Measurements from ENCODE around the gene CACNA1E. TPM values are rescaled to one million over a fixed set of nuclear protein-coding genes. Genes with fewer than 3 reads are reported as not detected.

The CACNA1E gene
- total RNA-seq, 2 experiments from 2014 or later: 0.08 TPM; not detected in 1

GRCh38 chr1:181742426-181742825, 259.1 kb downstream of the CACNA1E start:
- ChIA-PET POLR2A (no interaction called here), CTCF (no interaction called here)
- DNase-seq (no peak), ATAC-seq (no peak)
- H3K4me1 Mint-ChIP-seq (ENCODE audit: low read depth): no peaks in the 10 kb centered on the region
- no peak overlapping the region for H3K27ac Mint-ChIP-seq
- H3K9me3 Mint-ChIP-seq (ENCODE audit: insufficient read depth): no peaks in the 10 kb centered on the region
- H3K36me3 Mint-ChIP-seq (ENCODE audit: low read depth): no peaks in the 10 kb centered on the region
- no peaks in the 10 kb centered on the region for H3K27me3 Mint-ChIP-seq (ENCODE audit: low read depth)
- H3K4me3 Mint-ChIP-seq: no peak overlapping the region

GRCh38 chr1:181743878-181744312, 260.6 kb downstream of the CACNA1E start:
- H3K4me1 Mint-ChIP-seq (ENCODE audit: low read depth): no peaks in the 10 kb centered on the region
- H3K27me3 Mint-ChIP-seq (ENCODE audit: low read depth): no peaks in the 10 kb centered on the region
- H3K36me3 Mint-ChIP-seq (ENCODE audit: low read depth): no peaks in the 10 kb centered on the region
- no peaks in the 10 kb centered on the region for H3K9me3 Mint-ChIP-seq (ENCODE audit: insufficient read depth)
- ChIA-PET CTCF (no interaction called here), POLR2A (no interaction called here)
- no peak overlapping the region for H3K4me3 Mint-ChIP-seq
- no peak overlapping the region for H3K27ac Mint-ChIP-seq
- no peak for ATAC-seq
- DNase-seq: no peak

- DNase-seq (no peak), ATAC-seq (no peak)
- H3K27ac Mint-ChIP-seq: no peak overlapping the region
- H3K36me3 Mint-ChIP-seq (ENCODE audit: low read depth): no peaks in the 10 kb centered on the region
- no peaks in the 10 kb centered on the region for H3K27me3 Mint-ChIP-seq (ENCODE audit: low read depth)
- ChIA-PET CTCF (no interaction called here), POLR2A (no interaction called here)
- H3K4me3 Mint-ChIP-seq: no peak overlapping the region
- no peaks in the 10 kb centered on the region for H3K4me1 Mint-ChIP-seq (ENCODE audit: low read depth)
- H3K9me3 Mint-ChIP-seq (ENCODE audit: insufficient read depth): no peaks in the 10 kb centered on the region
These were observed 262.9 kb downstream of the CACNA1E start for GRCh38 chr1:181746224-181746623.

- DNase-seq (no peak), ATAC-seq (no peak)
- no peaks in the 10 kb centered on the region for H3K9me3 Mint-ChIP-seq (ENCODE audit: insufficient read depth)
- ChIA-PET CTCF (no interaction called here), POLR2A (no interaction called here)
- H3K4me1 Mint-ChIP-seq (ENCODE audit: low read depth): no peaks in the 10 kb centered on the region
- H3K27me3 Mint-ChIP-seq (ENCODE audit: low read depth): no peaks in the 10 kb centered on the region
- no peak overlapping the region for H3K27ac Mint-ChIP-seq
- no peak overlapping the region for H3K4me3 Mint-ChIP-seq
- H3K36me3 Mint-ChIP-seq (ENCODE audit: low read depth): no peaks in the 10 kb centered on the region
These were observed 264.7 kb downstream of the CACNA1E start for GRCh38 chr1:181748013-181748412.

- ATAC-seq: no peak
- DNase-seq: no peak
- H3K36me3 Mint-ChIP-seq (ENCODE audit: low read depth): no peaks in the 10 kb centered on the region
- H3K27ac Mint-ChIP-seq: no peak overlapping the region
- H3K4me1 Mint-ChIP-seq (ENCODE audit: low read depth): no peaks in the 10 kb centered on the region
- H3K9me3 Mint-ChIP-seq (ENCODE audit: insufficient read depth): no peaks in the 10 kb centered on the region
- ChIA-PET CTCF (no interaction called here), POLR2A (no interaction called here)
- no peaks in the 10 kb centered on the region for H3K27me3 Mint-ChIP-seq (ENCODE audit: low read depth)
- no peak overlapping the region for H3K4me3 Mint-ChIP-seq
These were observed 270.8 kb downstream of the CACNA1E start for GRCh38 chr1:181754103-181754502.

- no peak overlapping the region for H3K27ac Mint-ChIP-seq
- POLR2A ChIA-PET: no interaction called here
- DNase-seq (no peak), ATAC-seq (no peak)
- no peaks in the 10 kb centered on the region for H3K9me3 Mint-ChIP-seq (ENCODE audit: insufficient read depth)
- H3K27me3 Mint-ChIP-seq (ENCODE audit: low read depth): peaks cover 2% of the 10 kb centered on the region
- H3K4me3 Mint-ChIP-seq: no peak overlapping the region
- CTCF ChIA-PET: no interaction called here
- no peaks in the 10 kb centered on the region for H3K4me1 Mint-ChIP-seq (ENCODE audit: low read depth)
- no peaks in the 10 kb centered on the region for H3K36me3 Mint-ChIP-seq (ENCODE audit: low read depth)
These were observed 276.2 kb downstream of the CACNA1E start for GRCh38 chr1:181759481-181759880.

- no peaks in the 10 kb centered on the region for H3K4me1 Mint-ChIP-seq (ENCODE audit: low read depth)
- peaks cover 6% of the 10 kb centered on the region for H3K27me3 Mint-ChIP-seq (ENCODE audit: low read depth)
- no peaks in the 10 kb centered on the region for H3K36me3 Mint-ChIP-seq (ENCODE audit: low read depth)
- no peak for ATAC-seq
- no peak for DNase-seq
- ChIA-PET POLR2A (no interaction called here), CTCF (no interaction called here)
- no peak overlapping the region for H3K27ac Mint-ChIP-seq
- no peaks in the 10 kb centered on the region for H3K9me3 Mint-ChIP-seq (ENCODE audit: insufficient read depth)
- no peak overlapping the region for H3K4me3 Mint-ChIP-seq
These were observed 280.4 kb downstream of the CACNA1E start for GRCh38 chr1:181763736-181764135.

GRCh38 chr1:181765451-181766026, 282.2 kb downstream of the CACNA1E start:
- Mint-ChIP-seq H3K4me3 (no peak overlapping the region), H3K27ac (no peak overlapping the region), H3K36me3 (ENCODE audit: low read depth) (no peaks in the 10 kb centered on the region), H3K4me1 (ENCODE audit: low read depth) (no peaks in the 10 kb centered on the region), H3K27me3 (ENCODE audit: low read depth) (peaks cover 5% of the 10 kb centered on the region), H3K9me3 (ENCODE audit: insufficient read depth) (no peaks in the 10 kb centered on the region)
- POLR2A ChIA-PET: no interaction called here
- CTCF ChIA-PET: no interaction called here
- DNase-seq (no peak), ATAC-seq (no peak)

GRCh38 chr1:181767001-181767708, 283.8 kb downstream of the CACNA1E start:
- DNase-seq: no peak
- Mint-ChIP-seq H3K27me3 (ENCODE audit: low read depth) (peaks cover 7% of the 10 kb centered on the region), H3K36me3 (ENCODE audit: low read depth) (no peaks in the 10 kb centered on the region), H3K9me3 (ENCODE audit: insufficient read depth) (no peaks in the 10 kb centered on the region), H3K4me1 (ENCODE audit: low read depth) (no peaks in the 10 kb centered on the region), H3K27ac (no peak overlapping the region), H3K4me3 (no peak overlapping the region)
- CTCF ChIA-PET: no interaction called here
- POLR2A ChIA-PET: no interaction called here
- ATAC-seq: no peak

GRCh38 chr1:181768211-181768929, 285.1 kb downstream of the CACNA1E start:
- Mint-ChIP-seq H3K4me1 (ENCODE audit: low read depth) (no peaks in the 10 kb centered on the region), H3K4me3 (no peak overlapping the region), H3K9me3 (ENCODE audit: insufficient read depth) (no peaks in the 10 kb centered on the region), H3K27me3 (ENCODE audit: low read depth) (peaks cover 7% of the 10 kb centered on the region), H3K27ac (no peak overlapping the region), H3K36me3 (ENCODE audit: low read depth) (no peaks in the 10 kb centered on the region)
- CTCF ChIA-PET: no interaction called here
- DNase-seq: no peak
- ATAC-seq: no peak
- POLR2A ChIA-PET: no interaction called here

GRCh38 chr1:181768930-181769280, 285.6 kb downstream of the CACNA1E start:
- Mint-ChIP-seq H3K9me3 (ENCODE audit: insufficient read depth) (no peaks in the 10 kb centered on the region), H3K4me1 (ENCODE audit: low read depth) (no peaks in the 10 kb centered on the region), H3K36me3 (ENCODE audit: low read depth) (no peaks in the 10 kb centered on the region), H3K27me3 (ENCODE audit: low read depth) (peaks cover 7% of the 10 kb centered on the region), H3K27ac (no peak overlapping the region), H3K4me3 (no peak overlapping the region)
- ChIA-PET CTCF (no interaction called here), POLR2A (no interaction called here)
- no peak for DNase-seq
- no peak for ATAC-seq

- Mint-ChIP-seq H3K27me3 (ENCODE audit: low read depth) (peaks cover 7% of the 10 kb centered on the region), H3K36me3 (ENCODE audit: low read depth) (no peaks in the 10 kb centered on the region), H3K27ac (no peak overlapping the region), H3K4me1 (ENCODE audit: low read depth) (no peaks in the 10 kb centered on the region), H3K4me3 (no peak overlapping the region), H3K9me3 (ENCODE audit: insufficient read depth) (no peaks in the 10 kb centered on the region)
- DNase-seq (no peak), ATAC-seq (no peak)
- ChIA-PET POLR2A (no interaction called here), CTCF (no interaction called here)
These were observed 286.5 kb downstream of the CACNA1E start for GRCh38 chr1:181769846-181770245.

All from activated CD8-positive, alpha-beta T cell treated with anti-CD3 and anti-CD28 coated beads, Interleukin-2, amount 10 ng/mL, durations not matched to agents 7 days and 5 days (primary cell).